K562 (cell line): ENCODE data around the gene ZNF628. TPM values are rescaled to one million over a fixed set of nuclear protein-coding genes. Genes with fewer than 3 reads are reported as not detected.
A peak's percentile ranks its signal among the peaks of the same experiment; 100 is the strongest.

ENCODE experiments used
- ADNP ChIP-seq: fragments of 200-800 bp; sonication (Bioruptor generic); IDR thresholded peaks from 2 replicates; pipeline ENCODE4 v1.6.1; 2016; ENCODE audit warnings: missing genetic modification characterization, missing compliant biosample characterization
- C11orf30 ChIP-seq: fragments of 450-650 bp; IDR thresholded peaks from 2 replicates; pipeline ENCODE4 v1.6.1; 2016; ENCODE audit warnings: low read depth, mild to moderate bottlenecking
- ETV5 ChIP-seq: sonication (generic); formaldehyde crosslinking; IDR thresholded peaks from 2 replicates; pipeline ENCODE4 v1.4.0; 2020; ENCODE audit warnings: low read depth, mild to moderate bottlenecking, missing genetic modification reagents
- EWSR1 ChIP-seq: fragments of 450-650 bp; IDR thresholded peaks from 2 replicates; pipeline ENCODE4 v1.6.1; 2018; ENCODE audit warnings: borderline replicate concordance, mild to moderate bottlenecking, low read depth, moderate library complexity; ENCODE audit not compliant: partially characterized antibody
- FOXP1 ChIP-seq: sonication (generic); formaldehyde crosslinking; IDR thresholded peaks from 2 replicates; pipeline ENCODE4 v1.8.0; 2022; ENCODE audit warnings: mild to moderate bottlenecking, missing genetic modification reagents
- GABPB2 ChIP-seq: fragments of 250-450 bp; sonication (Bioruptor Pico); conservative IDR thresholded peaks from 2 replicates; pipeline ENCODE4 v1.5.1; 2021; ENCODE audit warnings: mild to moderate bottlenecking
- HDGF ChIP-seq: fragments of 450-650 bp; IDR thresholded peaks from 2 replicates; pipeline ENCODE4 v1.6.1; 2016
- MTA3 ChIP-seq: fragments of 450-650 bp; formaldehyde crosslinking; IDR thresholded peaks from 2 replicates; pipeline ENCODE4 v1.6.1; 2017; ENCODE audit warnings: mild to moderate bottlenecking, borderline replicate concordance
- NFYB ChIP-seq: IDR thresholded peaks from 2 replicates; pipeline ENCODE4 v1.6.1; 2011; ENCODE audit warnings: mild to moderate bottlenecking, moderate library complexity; ENCODE audit not compliant: insufficient read length; ENCODE audit errors: extremely low read depth
- RBFOX2 ChIP-seq: fragments of 200-400 bp; formaldehyde crosslinking; IDR thresholded peaks from 2 replicates; pipeline ENCODE4 v1.6.1; 2017; ENCODE audit warnings: low read depth, mild to moderate bottlenecking, low read length, moderate library complexity
- SMAD1 ChIP-seq: fragments of 150-350 bp; IDR thresholded peaks from 2 replicates; pipeline ENCODE4 v1.6.1; 2014; ENCODE audit warnings: low read length, low read depth; ENCODE audit not compliant: partially characterized antibody
- TBL1XR1 ChIP-seq, 2 experiments: IDR thresholded peaks; 2 replicates each; pipeline ENCODE4 v1.6.1; 2012; ENCODE audit warnings: improper control_type of control experiment in 2 of 2, low read length in 2 of 2, mild to moderate bottlenecking in 1 of 2
- ZNF253 ChIP-seq: fragments of 250-450 bp; sonication (Bioruptor Pico); conservative IDR thresholded peaks from 2 replicates; pipeline ENCODE4 v1.6.1; 2021; ENCODE audit warnings: mild to moderate bottlenecking
- ZNF584 ChIP-seq: fragments of 200-800 bp; sonication (Bioruptor generic); IDR thresholded peaks from 2 replicates; pipeline ENCODE4 v1.6.1; 2016; ENCODE audit warnings: low read depth, mild to moderate bottlenecking, missing genetic modification characterization, missing compliant biosample characterization
- ZSCAN32 ChIP-seq: fragments of 450-650 bp; formaldehyde crosslinking; IDR thresholded peaks from 2 replicates; pipeline ENCODE4 v1.4.0; 2020; ENCODE audit warnings: mild to moderate bottlenecking, moderate library complexity
- polyA plus RNA-seq, 8 experiments: library from polyadenylated mRNA; depleted of rRNA in 4 of 8; stranded (reverse) in 5 of 8; unstranded in 3 of 8; fragments of >200 nt; fragmentation: Nextera tagmentation in 2 of 8; fragmentation: Illumina TruSeq in 1 of 8; extraction: Ambion mirVana in 2 of 8; extraction: Trizol in 1 of 8; gene quantifications; 2 replicates each; pipeline versions ENCODE4 v1.2.1 to v1.2.3, GENCODE V29; 2011 to 2014; ENCODE audit warnings: inconsistent platforms in 1 of 8, missing spikeins in 1 of 8
- total RNA-seq, 7 experiments: library from RNA; depleted of rRNA in 6 of 7; stranded (reverse); fragments of >200 nt in 6 of 7; fragmentation: Illumina TruSeq in 2 of 7; extraction: Trizol in 2 of 7; gene quantifications; 2 replicates each; pipeline versions ENCODE4 v1.2.1 to v1.2.3, GENCODE V29; 2011 to 2021; ENCODE audit warnings: low replicate concordance in 1 of 7
- TF ChIP-seq, protein P1 (sequence below), 2 experiments: fragments of 450-650 bp in 1 of 2; sonication (generic) in 1 of 2; formaldehyde crosslinking; conservative IDR thresholded peaks; 2 replicates each; pipeline versions ENCODE4 v1.4.0 to v1.8.1; 2020 to 2022; ENCODE audit warnings: mild to moderate bottlenecking in 1 of 2, missing genetic modification reagents in 1 of 2
- TF ChIP-seq, protein P2 (sequence below): fragments of 200-800 bp; sonication (Bioruptor generic); IDR thresholded peaks from 2 replicates; pipeline ENCODE4 v1.6.1; 2017; ENCODE audit warnings: missing genetic modification characterization, missing compliant biosample characterization
- TF ChIP-seq, protein P3 (sequence below): IDR thresholded peaks from 2 replicates; pipeline ENCODE4 v1.6.1; 2012; ENCODE audit warnings: low read depth, low read length, improper control_type of control experiment, borderline replicate concordance
- TF ChIP-seq, protein P4 (sequence below): fragments of 450-650 bp; formaldehyde crosslinking; IDR thresholded peaks from 2 replicates; pipeline ENCODE4 v1.4.0; 2020; ENCODE audit warnings: mild to moderate bottlenecking, mixed read lengths
- TF ChIP-seq, protein P5 (sequence below): fragments of 450-650 bp; IDR thresholded peaks from 2 replicates; pipeline ENCODE4 v1.6.1; 2016; ENCODE audit warnings: mild to moderate bottlenecking

Gene ZNF628
- total and polyA plus RNA-seq, 9 of the 15 experiments (the other 6 are each of a cell fraction or from before 2014, with no cell fraction given): 0.13 to 13.6 (median 2.2) TPM; not detected in 3

DNA sequence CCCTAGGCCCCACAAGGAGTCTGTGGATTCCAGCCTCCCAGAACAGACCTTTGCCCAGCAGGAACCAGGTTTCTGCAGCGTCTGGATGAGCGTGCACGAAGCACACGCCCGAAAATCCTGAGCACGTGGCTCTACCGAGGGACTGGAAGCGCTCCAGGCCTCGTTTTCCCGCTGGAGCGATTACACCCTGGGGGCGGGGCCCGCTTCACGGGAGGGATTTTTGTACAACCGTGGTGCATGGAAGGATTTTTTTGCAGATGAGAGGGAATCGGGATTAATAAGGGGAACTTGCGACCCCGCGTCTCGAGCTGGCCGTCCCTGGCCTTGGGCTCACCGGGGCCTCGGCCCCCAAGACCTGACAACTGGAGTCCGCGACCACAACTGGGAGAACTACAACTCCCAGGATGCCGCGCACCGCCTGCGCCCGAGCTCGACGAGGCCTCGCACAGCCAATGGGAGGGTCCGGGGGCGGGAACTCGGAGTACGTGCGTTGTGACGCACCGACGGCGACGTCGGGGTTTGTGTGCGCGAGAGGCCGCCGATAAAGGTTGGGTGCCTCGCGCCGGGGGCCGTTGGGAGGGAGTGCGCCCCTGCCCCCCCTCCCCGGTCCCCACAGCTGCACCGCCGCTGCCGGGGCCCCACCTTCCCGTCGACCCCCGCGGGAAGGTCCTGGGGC is at the start of gene ZNF628 (continued):
- TF ChIP-seq GABPB2 (no peak), NFYB (peak; percentile 91), ZNF253 (CRISPR knock-in tag) (no peak), HDGF (no peak), TBL1XR1 (IDR thresholded peaks at IDR 0.05; ENCODE audit: low read length in 2 of 2) (peak in 1 of 2 experiments; percentile 78; a peak in 2 of 4 replicates), SMAD1 (no peak), C11orf30 (peak; percentile 40; the same call in 1 of the 2 replicates), MTA3 (peak; percentile 71; the same call in 1 of the 2 replicates), FOXP1 (CRISPR knock-in tag) (0 out of 2 replicates have a peak, but pooled peaks have one; percentile 50), EWSR1 (no peak), ADNP (tag) (no peak), RBFOX2 (peak; percentile 90), ZNF584 (CRISPR knock-in tag) (no peak), ETV5 (CRISPR knock-in tag) (peak; percentile 66), ZSCAN32 (CRISPR knock-in tag) (no peak)
- TF ChIP-seq, protein P1, sequence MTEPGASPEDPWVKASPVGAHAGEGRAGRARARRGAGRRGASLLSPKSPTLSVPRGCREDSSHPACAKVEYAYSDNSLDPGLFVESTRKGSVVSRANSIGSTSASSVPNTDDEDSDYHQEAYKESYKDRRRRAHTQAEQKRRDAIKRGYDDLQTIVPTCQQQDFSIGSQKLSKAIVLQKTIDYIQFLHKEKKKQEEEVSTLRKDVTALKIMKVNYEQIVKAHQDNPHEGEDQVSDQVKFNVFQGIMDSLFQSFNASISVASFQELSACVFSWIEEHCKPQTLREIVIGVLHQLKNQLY (CRISPR knock-in tag; conservative IDR thresholded peaks at IDR 0.05): no peak; a peak in 1 of 4 replicates
- TF ChIP-seq, protein P2, sequence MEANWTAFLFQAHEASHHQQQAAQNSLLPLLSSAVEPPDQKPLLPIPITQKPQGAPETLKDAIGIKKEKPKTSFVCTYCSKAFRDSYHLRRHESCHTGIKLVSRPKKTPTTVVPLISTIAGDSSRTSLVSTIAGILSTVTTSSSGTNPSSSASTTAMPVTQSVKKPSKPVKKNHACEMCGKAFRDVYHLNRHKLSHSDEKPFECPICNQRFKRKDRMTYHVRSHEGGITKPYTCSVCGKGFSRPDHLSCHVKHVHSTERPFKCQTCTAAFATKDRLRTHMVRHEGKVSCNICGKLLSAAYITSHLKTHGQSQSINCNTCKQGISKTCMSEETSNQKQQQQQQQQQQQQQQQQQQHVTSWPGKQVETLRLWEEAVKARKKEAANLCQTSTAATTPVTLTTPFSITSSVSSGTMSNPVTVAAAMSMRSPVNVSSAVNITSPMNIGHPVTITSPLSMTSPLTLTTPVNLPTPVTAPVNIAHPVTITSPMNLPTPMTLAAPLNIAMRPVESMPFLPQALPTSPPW (CRISPR knock-in tag): no peak; the same call in 1 of the 2 replicates
- TF ChIP-seq, protein P3, sequence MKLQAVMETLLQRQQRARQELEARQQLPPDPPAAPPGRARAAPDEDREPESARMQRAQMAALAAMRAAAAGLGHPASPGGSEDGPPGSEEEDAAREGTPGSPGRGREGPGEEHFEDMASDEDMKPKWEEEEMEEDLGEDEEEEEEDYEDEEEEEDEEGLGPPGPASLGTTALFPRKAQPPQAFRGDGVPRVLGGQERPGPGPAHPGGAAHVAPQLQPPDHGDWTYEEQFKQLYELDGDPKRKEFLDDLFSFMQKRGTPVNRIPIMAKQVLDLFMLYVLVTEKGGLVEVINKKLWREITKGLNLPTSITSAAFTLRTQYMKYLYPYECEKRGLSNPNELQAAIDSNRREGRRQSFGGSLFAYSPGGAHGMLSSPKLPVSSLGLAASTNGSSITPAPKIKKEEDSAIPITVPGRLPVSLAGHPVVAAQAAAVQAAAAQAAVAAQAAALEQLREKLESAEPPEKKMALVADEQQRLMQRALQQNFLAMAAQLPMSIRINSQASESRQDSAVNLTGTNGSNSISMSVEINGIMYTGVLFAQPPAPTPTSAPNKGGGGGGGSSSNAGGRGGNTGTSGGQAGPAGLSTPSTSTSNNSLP: no peak
- TF ChIP-seq, protein P4, sequence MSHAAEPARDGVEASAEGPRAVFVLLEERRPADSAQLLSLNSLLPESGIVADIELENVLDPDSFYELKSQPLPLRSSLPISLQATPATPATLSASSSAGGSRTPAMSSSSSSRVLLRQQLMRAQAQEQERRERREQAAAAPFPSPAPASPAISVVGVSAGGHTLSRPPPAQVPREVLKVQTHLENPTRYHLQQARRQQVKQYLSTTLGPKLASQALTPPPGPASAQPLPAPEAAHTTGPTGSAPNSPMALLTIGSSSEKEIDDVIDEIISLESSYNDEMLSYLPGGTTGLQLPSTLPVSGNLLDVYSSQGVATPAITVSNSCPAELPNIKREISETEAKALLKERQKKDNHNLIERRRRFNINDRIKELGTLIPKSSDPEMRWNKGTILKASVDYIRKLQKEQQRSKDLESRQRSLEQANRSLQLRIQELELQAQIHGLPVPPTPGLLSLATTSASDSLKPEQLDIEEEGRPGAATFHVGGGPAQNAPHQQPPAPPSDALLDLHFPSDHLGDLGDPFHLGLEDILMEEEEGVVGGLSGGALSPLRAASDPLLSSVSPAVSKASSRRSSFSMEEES (CRISPR knock-in tag): no peak
- TF ChIP-seq, protein P5, sequence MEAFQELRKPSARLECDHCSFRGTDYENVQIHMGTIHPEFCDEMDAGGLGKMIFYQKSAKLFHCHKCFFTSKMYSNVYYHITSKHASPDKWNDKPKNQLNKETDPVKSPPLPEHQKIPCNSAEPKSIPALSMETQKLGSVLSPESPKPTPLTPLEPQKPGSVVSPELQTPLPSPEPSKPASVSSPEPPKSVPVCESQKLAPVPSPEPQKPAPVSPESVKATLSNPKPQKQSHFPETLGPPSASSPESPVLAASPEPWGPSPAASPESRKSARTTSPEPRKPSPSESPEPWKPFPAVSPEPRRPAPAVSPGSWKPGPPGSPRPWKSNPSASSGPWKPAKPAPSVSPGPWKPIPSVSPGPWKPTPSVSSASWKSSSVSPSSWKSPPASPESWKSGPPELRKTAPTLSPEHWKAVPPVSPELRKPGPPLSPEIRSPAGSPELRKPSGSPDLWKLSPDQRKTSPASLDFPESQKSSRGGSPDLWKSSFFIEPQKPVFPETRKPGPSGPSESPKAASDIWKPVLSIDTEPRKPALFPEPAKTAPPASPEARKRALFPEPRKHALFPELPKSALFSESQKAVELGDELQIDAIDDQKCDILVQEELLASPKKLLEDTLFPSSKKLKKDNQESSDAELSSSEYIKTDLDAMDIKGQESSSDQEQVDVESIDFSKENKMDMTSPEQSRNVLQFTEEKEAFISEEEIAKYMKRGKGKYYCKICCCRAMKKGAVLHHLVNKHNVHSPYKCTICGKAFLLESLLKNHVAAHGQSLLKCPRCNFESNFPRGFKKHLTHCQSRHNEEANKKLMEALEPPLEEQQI: no peak
